MM.1S (cell line): ENCODE results near the gene SEMA3D.

Experiments
- DNase-seq: peaks from one replicate; pipeline ENCODE4 v3.0.0-alpha.2; 2015
- H2AFZ ChIP-seq: fragments of 300-600 bp; sonication (generic); 2 replicates; pipeline ENCODE4 v1.6.0; 2016; ENCODE audit warnings: antibody characterized with exemption, low read length
- H3F3A ChIP-seq: fragments of 300-600 bp; sonication (generic); 2 replicates; pipeline ENCODE4 v1.6.1; 2016; ENCODE audit warnings: mild to moderate bottlenecking, antibody characterized with exemption, low read length, moderate library complexity, mixed read lengths; ENCODE audit not compliant: insufficient read depth
- H3K27ac ChIP-seq: fragments of 300-600 bp; sonication (generic); 2 replicates; pipeline ENCODE4 v1.5.1; 2016; ENCODE audit warnings: mild to moderate bottlenecking, low read length
- H3K27me3 ChIP-seq: fragments of 300-600 bp; sonication (generic); replicated peaks from 2 replicates; pipeline ENCODE4 v1.6.0; 2016; ENCODE audit warnings: low read length; ENCODE audit not compliant: insufficient read depth
- H3K36me3 ChIP-seq: fragments of 300-600 bp; sonication (generic); replicated peaks from 2 replicates; pipeline ENCODE4 v1.6.1; 2016; ENCODE audit warnings: mild to moderate bottlenecking, low read length, mixed read lengths; ENCODE audit not compliant: insufficient read depth
- H3K4me1 ChIP-seq: fragments of 300-600 bp; sonication (generic); 2 replicates; pipeline ENCODE4 v1.6.1; 2016; ENCODE audit warnings: low read length, mixed read lengths
- H3K4me2 ChIP-seq: fragments of 300-600 bp; sonication (generic); 2 replicates; pipeline ENCODE4 v1.6.0; 2016; ENCODE audit warnings: low read depth, low read length
- H3K4me3 ChIP-seq: fragments of 300-600 bp; sonication (generic); 2 replicates; pipeline ENCODE4 v1.5.1; 2016; ENCODE audit warnings: low read length, mixed read lengths
- H3K79me2 ChIP-seq: fragments of 300-600 bp; sonication (generic); 2 replicates; pipeline ENCODE4 v1.6.1; 2016; ENCODE audit warnings: mixed run types, low read length, mixed read lengths
- H3K9ac ChIP-seq: fragments of 300-600 bp; sonication (generic); 2 replicates; pipeline ENCODE4 v1.6.1; 2016; ENCODE audit warnings: low read length, mixed read lengths
- H3K9me2 ChIP-seq: fragments of 300-600 bp; sonication (generic); replicated peaks from 2 replicates; pipeline ENCODE4 v1.6.1; 2016; ENCODE audit warnings: mild to moderate bottlenecking, low read length, mixed read lengths; ENCODE audit not compliant: insufficient read depth
- H3K9me3 ChIP-seq: fragments of 300-600 bp; sonication (generic); replicated peaks from 2 replicates; pipeline ENCODE4 v1.6.1; 2016; ENCODE audit warnings: mild to moderate bottlenecking, low read length, mixed read lengths; ENCODE audit not compliant: insufficient read depth
- H4K20me1 ChIP-seq: fragments of 300-600 bp; sonication (generic); 2 replicates; pipeline ENCODE4 v1.6.1; 2016; ENCODE audit warnings: mild to moderate bottlenecking, low read length, moderate library complexity, mixed read lengths; ENCODE audit not compliant: insufficient read depth
- CTCF ChIP-seq: fragments of 300-600 bp; sonication (generic); IDR thresholded peaks from 2 replicates; pipeline ENCODE4 v1.5.1; 2016; ENCODE audit warnings: antibody characterized with exemption, low read length, mixed read lengths
- EZH2 ChIP-seq: fragments of 300-600 bp; sonication (generic); optimal IDR thresholded peaks from 2 replicates; pipeline ENCODE3; 2017; ENCODE audit warnings: low read depth, mild to moderate bottlenecking, antibody characterized with exemption, low read length, mixed read lengths
- EZH2phosphoT487 ChIP-seq: fragments of 300-600 bp; sonication (generic); IDR thresholded peaks from 2 replicates; pipeline ENCODE4 v1.6.1; 2018; ENCODE audit warnings: antibody characterized with exemption, low read length

Gene SEMA3D

GRCh38 chr7:85046534-85046933 lies 140.3 kb downstream of the SEMA3D start:
- H3K79me2 ChIP-seq: no peaks in the 10 kb centered on the region
- TF ChIP-seq CTCF (no peak), EZH2phosphoT487 (no peak), EZH2 (no peak)
- no peak overlapping the region for H3K4me3 ChIP-seq
- H3K4me1 ChIP-seq: no peaks in the 10 kb centered on the region
- no peak overlapping the region for H3K9ac ChIP-seq
- H3K9me3 ChIP-seq: no peaks in the 10 kb centered on the region
- no peaks in the 10 kb centered on the region for H3F3A ChIP-seq
- H3K27me3 ChIP-seq: no peaks in the 10 kb centered on the region
- H3K4me2 ChIP-seq: no peak overlapping the region
- no peaks in the 10 kb centered on the region for H3K36me3 ChIP-seq
- no peak overlapping the region for H3K27ac ChIP-seq
- DNase-seq: no peak
- no peak overlapping the region for H2AFZ ChIP-seq
- H4K20me1 ChIP-seq: no peaks in the 10 kb centered on the region
- no peaks in the 10 kb centered on the region for H3K9me2 ChIP-seq

GRCh38 chr7:85041605-85042216 lies 145.1 kb downstream of the SEMA3D start:
- Histone ChIP-seq H3K9ac (no peak overlapping the region), H3K27me3 (no peaks in the 10 kb centered on the region), H3K9me2 (no peaks in the 10 kb centered on the region), H3K4me2 (no peak overlapping the region), H3K36me3 (no peaks in the 10 kb centered on the region), H3K4me3 (no peak overlapping the region), H3F3A (peaks cover 11% of the 10 kb centered on the region), H3K79me2 (no peaks in the 10 kb centered on the region), H4K20me1 (no peaks in the 10 kb centered on the region), H3K9me3 (no peaks in the 10 kb centered on the region), H3K4me1 (peaks cover 6% of the 10 kb centered on the region), H2AFZ (no peak overlapping the region), H3K27ac (no peak overlapping the region)
- DNase-seq: peak; percentile 50
- peak; percentile 80 for TF ChIP-seq CTCF
- TF ChIP-seq EZH2phosphoT487: no peak

GRCh38 chr7:85039196-85039923 lies 147.5 kb downstream of the SEMA3D start:
- H3K4me2 ChIP-seq: peak overlapping the region; percentile 33
- no peaks in the 10 kb centered on the region for H3K9me3 ChIP-seq
- H4K20me1 ChIP-seq: no peaks in the 10 kb centered on the region
- no peaks in the 10 kb centered on the region for H3K79me2 ChIP-seq
- H3K4me1 ChIP-seq: peaks cover 6% of the 10 kb centered on the region
- peak overlapping the region; percentile 27 for H2AFZ ChIP-seq
- DNase-seq: peak; percentile 70
- no peaks in the 10 kb centered on the region for H3K36me3 ChIP-seq
- peak overlapping the region; percentile 26; the same call in 1 of the 2 replicates for H3K9ac ChIP-seq
- peak overlapping the region; percentile 51 for H3K4me3 ChIP-seq
- peak overlapping the region; percentile 69 for H3K27ac ChIP-seq
- TF ChIP-seq CTCF (no peak), EZH2phosphoT487 (no peak), EZH2 (no peak)
- H3F3A ChIP-seq: peaks cover 11% of the 10 kb centered on the region
- H3K9me2 ChIP-seq: no peaks in the 10 kb centered on the region
- H3K27me3 ChIP-seq: no peaks in the 10 kb centered on the region
